ENCODE data around the gene SUCO. TPM values are rescaled to one million over a fixed set of nuclear protein-coding genes. Genes with fewer than 3 reads are reported as not detected.

SUCO gene
- total and polyA plus RNA-seq, 2 of the 8 experiments (the other 6 are each of a cell fraction or from before 2014, with no cell fraction given): 8.3 to 35.8 TPM

DNA sequence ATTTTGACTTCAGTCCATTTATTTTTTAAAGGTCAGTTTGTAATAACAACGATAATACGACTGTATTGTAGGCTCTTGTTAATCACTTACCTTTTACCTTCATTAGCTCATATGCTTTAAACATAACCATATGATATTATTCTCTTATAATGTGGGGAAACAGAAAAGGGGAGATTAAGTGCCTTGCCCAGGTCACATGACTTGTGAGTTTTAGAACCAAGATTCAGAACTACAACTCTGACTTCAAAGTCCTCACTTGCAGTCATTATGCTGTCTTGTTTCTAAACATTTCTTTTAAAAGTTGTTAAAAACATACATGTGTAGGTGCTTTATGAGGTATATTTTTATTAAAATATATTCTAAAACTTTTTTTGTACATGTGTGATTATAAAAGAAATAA lies 41.1 kb downstream of the SUCO start:
- Histone ChIP-seq H3K36me3 (ENCODE audit: control insufficient read depth in 2 of 4, insufficient read depth in 4 of 4, low read length in 3 of 4) (peaks cover 3 to 77% (median 20%) of the 10 kb centered on the region in 4 experiments; a peak in 7 of 8 replicates), H3K27me3 (replicated peaks in 1 of 4; ENCODE audit: control insufficient read depth in 3 of 4, extremely low read depth in 1 of 4, insufficient read depth in 3 of 4, low read length in 3 of 4) (no peaks in the 10 kb centered on the region), H3K14ac (ENCODE audit: insufficient read length) (no peak overlapping the region), H3K27ac (ENCODE audit: low read depth, low read length) (no peak overlapping the region), H2AFZ (ENCODE audit: low read length) (no peak overlapping the region), H3K4me3 (ENCODE audit: extremely low read depth in 1 of 4, insufficient read depth in 2 of 4, low read depth in 3 of 4, low read length in 4 of 4) (no peak overlapping the region), H2BK20ac (ENCODE audit: low read length) (no peak overlapping the region), H2BK5ac (ENCODE audit: low read depth, low read length) (no peak overlapping the region), H3K4me2 (ENCODE audit: insufficient read depth in 1 of 2, low read depth in 2 of 2, low read length in 2 of 2) (no peak overlapping the region), H3K4me1 (replicated peaks in 1 of 4; ENCODE audit: control insufficient read depth in 3 of 4, insufficient read depth in 4 of 4, low read length in 3 of 4) (no peaks in the 10 kb centered on the region), H3K9ac (replicated peaks in 1 of 4; ENCODE audit: extremely low read depth in 1 of 4, low read depth in 3 of 4, low read length in 3 of 4) (no peak overlapping the region), H3K9me3 (ENCODE audit: insufficient read depth in 2 of 2, low read depth in 1 of 2, low read length in 1 of 2) (peaks cover 7 to 8% of the 10 kb centered on the region in 2 experiments; a peak in 3 of 4 replicates), H2AK5ac (ENCODE audit: low read depth, low read length) (no peak overlapping the region), H3K23me2 (ENCODE audit: low read depth, low read length) (no peaks in the 10 kb centered on the region), H3K4ac (replicated peaks; ENCODE audit: insufficient read length, low read depth, low read length) (no peak overlapping the region), H2BK120ac (replicated peaks; ENCODE audit: low read depth, low read length) (no peak overlapping the region), H4K5ac (ENCODE audit: insufficient read length, low read depth, low read length) (no peak overlapping the region), H2BK15ac (ENCODE audit: low read length) (no peak overlapping the region), H3K18ac (ENCODE audit: extremely low read depth, low read length) (no peak overlapping the region), H4K8ac (ENCODE audit: extremely low read depth, insufficient read depth, low read length) (no peak overlapping the region), H3K79me2 (ENCODE audit: control insufficient read depth in 1 of 2, insufficient read depth in 2 of 2, low read length in 2 of 2) (no peaks in the 10 kb centered on the region), H2BK12ac (ENCODE audit: low read depth, low read length) (no peak overlapping the region), H4K91ac (replicated peaks; ENCODE audit: insufficient read length, low read length) (no peak overlapping the region), H3K79me1 (ENCODE audit: low read depth, low read length) (no peaks in the 10 kb centered on the region), H4K20me1 (replicated peaks in 1 of 2; ENCODE audit: control insufficient read depth in 1 of 2, insufficient read depth in 2 of 2, low read length in 2 of 2) (no peaks in the 10 kb centered on the region), H3K23ac (ENCODE audit: insufficient read length) (no peak overlapping the region), H3K56ac (replicated peaks; ENCODE audit: insufficient read length, low read depth, low read length) (no peak overlapping the region)
- 89% methylated on average over 2 of the region's 2 CpGs; no CpG with 5 or more reads in 1 of the 2 experiments for WGBS, 2 experiments (ENCODE audit: extremely low coverage in 1 of 2, insufficient coverage in 1 of 2, insufficient read length in 1 of 2, insufficient replicate concordance in 2 of 2, low coverage in 1 of 2, low lambda C conversion rate in 2 of 2, missing lambda C conversion rate in 1 of 2)
- ChIA-PET CTCF (ENCODE audit: partially characterized antibody) (interaction anchor here (0.7 kb wide), 1 partner anchor 30 kb away, joined by 3 read pairs; no protein-coding TSS in a partner anchor), POLR2A (ENCODE audit: partially characterized antibody) (no interaction called here)
- FAIRE-seq (no peak), DNase-seq (ENCODE audit: low read depth in 1 of 2, low spot score in 2 of 2) (no peak)
- TF ChIP-seq FOSL1 (IDR thresholded peaks at IDR 0.05; ENCODE audit: insufficient read depth, low read depth, low read length): no peak
- no peak for TF ChIP-seq PHF8 (conservative IDR thresholded peaks at IDR 0.05; ENCODE audit: low read depth, low read length)
- no peak for TF ChIP-seq SP2 (IDR thresholded peaks at IDR 0.05; ENCODE audit: low read length)
- no peak for TF ChIP-seq RBBP5 (IDR thresholded peaks at IDR 0.05; ENCODE audit: borderline replicate concordance, low read depth, low read length)
- TF ChIP-seq BACH1 (IDR thresholded peaks at IDR 0.05; ENCODE audit: low read length): no peak
- no peak for TF ChIP-seq TEAD4 (IDR thresholded peaks at IDR 0.05; ENCODE audit: low read depth, low read length)
